Caco-2 (cell line): ENCODE measurements around the gene STXBP1. TPM values are rescaled to one million over a fixed set of nuclear protein-coding genes. Genes with fewer than 3 reads are reported as not detected.

Source experiments
- BruUV-seq: library from RNA; stranded (reverse); fragments of 400-500 nt; replicated peaks from 2 replicates; lab custom pipeline; 2021; lab: Mats Ljungman, UMichigan
- CTCF ChIA-PET: fragments of 300-600 bp; sonication (Branson Sonifier 250); formaldehyde crosslinking; loops from one replicate; lab custom pipeline; 2022; ENCODE audit warnings: antibody characterized with exemption; lab: Charles Lee
- POLR2A ChIA-PET: fragments of 300-600 bp; sonication (Branson Sonifier 250); formaldehyde crosslinking; loops from one replicate; lab custom pipeline; 2022; ENCODE audit warnings: antibody characterized with exemption; lab: Charles Lee
- DNase-seq, 2 experiments: peaks; one replicate each; pipeline versions ENCODE4 v3.0.0 to v3.0.0-alpha.2; 2020 to 2022
- H3K27me3 ChIP-seq: replicated peaks from 2 replicates; pipeline ENCODE4 v1.6.0; 2011; ENCODE audit warnings: low read length; ENCODE audit not compliant: control insufficient read depth, insufficient read depth
- H3K36me3 ChIP-seq: 2 replicates; pipeline ENCODE4 v1.5.1; 2011; ENCODE audit warnings: low read length; ENCODE audit not compliant: control insufficient read depth, insufficient read depth
- H3K4me1 ChIP-seq: fragments of 250-450 bp; sonication (Bioruptor Pico); 2 replicates; pipeline ENCODE4 v1.5.1; 2020; ENCODE audit warnings: mild to moderate bottlenecking
- H3K4me3 ChIP-seq: 2 replicates; pipeline ENCODE4 v1.5.1; 2011; ENCODE audit warnings: low read depth, mild to moderate bottlenecking, control low read depth, low read length
- H3K9me3 ChIP-seq: fragments of 250-450 bp; sonication (Bioruptor Pico); 2 replicates; pipeline ENCODE4 v1.5.1; 2020; ENCODE audit warnings: mild to moderate bottlenecking, moderate library complexity
- H3K27ac Mint-ChIP-seq: one replicate; pipeline ENCODE4 v1.8.0; 2022; ENCODE audit warnings: mixed read lengths; ENCODE audit not compliant: unreplicated experiment
- H3K27me3 Mint-ChIP-seq: one replicate; pipeline ENCODE4 v1.8.0; 2022; ENCODE audit warnings: mixed read lengths; ENCODE audit not compliant: insufficient read depth, unreplicated experiment
- H3K36me3 Mint-ChIP-seq: one replicate; pipeline ENCODE4 v1.8.0; 2022; ENCODE audit warnings: mild to moderate bottlenecking, mixed read lengths; ENCODE audit not compliant: insufficient read depth, unreplicated experiment
- H3K4me1 Mint-ChIP-seq: one replicate; pipeline ENCODE4 v1.8.0; 2022; ENCODE audit warnings: low read depth, mixed read lengths; ENCODE audit not compliant: unreplicated experiment
- H3K4me3 Mint-ChIP-seq: one replicate; pipeline ENCODE4 v1.8.0; 2022; ENCODE audit warnings: mild to moderate bottlenecking, moderate library complexity, mixed read lengths; ENCODE audit not compliant: unreplicated experiment
- H3K9me3 Mint-ChIP-seq: one replicate; pipeline ENCODE4 v1.8.0; 2022; ENCODE audit warnings: mixed read lengths; ENCODE audit not compliant: unreplicated experiment
- CTCF ChIP-seq, 2 experiments: fragments of 200-600 bp in 1 of 2; IDR thresholded peaks; 1 replicate in 1 of 2; 2 replicates in 1 of 2; pipeline versions ENCODE4 v1.5.1 to v1.8.0; 2011 to 2022; ENCODE audit warnings: antibody characterized with exemption in 1 of 2, control low read depth in 1 of 2, inconsistent platforms in 1 of 2, low read depth in 1 of 2, low read length in 1 of 2, mild to moderate bottlenecking in 1 of 2, moderate library complexity in 1 of 2; ENCODE audit not compliant: insufficient read depth in 1 of 2, severe bottlenecking in 1 of 2, unreplicated experiment in 1 of 2
- intact Hi-C: fragments of 100-400 bp; cut with micrococcal nuclease; formaldehyde crosslinking; loops from one replicate; pipeline ENCODE4 v1.10.0; 2022; ENCODE audit not compliant: unreplicated experiment
- total RNA-seq: library from RNA; stranded (reverse); gene quantifications from 2 replicates; pipeline ENCODE4 v1.2.3, GENCODE V29; 2022

STXBP1 gene
- total RNA-seq, 1 experiment from 2014 or later = 5.5 TPM

GRCh38 chr9:127683723-127684122, 71.6 kb downstream of the STXBP1 start:
- no peak for DNase-seq
- Histone ChIP-seq H3K4me1 (peaks cover 6% of the 10 kb centered on the region), H3K4me3 (no peak overlapping the region), H3K9me3 (no peaks in the 10 kb centered on the region), H3K36me3 (no peaks in the 10 kb centered on the region), H3K27me3 (no peaks in the 10 kb centered on the region)
- H3K27ac Mint-ChIP-seq = no peak overlapping the region
- no peaks in the 10 kb centered on the region for H3K9me3 Mint-ChIP-seq
- no peak for TF ChIP-seq CTCF (IDR thresholded peaks at IDR 0.05; ENCODE audit: insufficient read depth in 1 of 2, low read depth in 1 of 2, low read length in 1 of 2, severe bottlenecking in 1 of 2, unreplicated experiment in 1 of 2)
- BruUV-seq = no TSS peak
- no peaks in the 10 kb centered on the region for H3K27me3 Mint-ChIP-seq
- ChIA-PET CTCF (interaction anchor here (0.6 kb wide), 1 partner anchor 181 kb away, joined by 6 read pairs; no protein-coding TSS in a partner anchor), POLR2A (no interaction called here)
- H3K4me1 Mint-ChIP-seq = peaks cover 7% of the 10 kb centered on the region
- no peak overlapping the region for H3K4me3 Mint-ChIP-seq
- peaks cover 5% of the 10 kb centered on the region for H3K36me3 Mint-ChIP-seq
- intact Hi-C loops = no loop called here

DNA sequence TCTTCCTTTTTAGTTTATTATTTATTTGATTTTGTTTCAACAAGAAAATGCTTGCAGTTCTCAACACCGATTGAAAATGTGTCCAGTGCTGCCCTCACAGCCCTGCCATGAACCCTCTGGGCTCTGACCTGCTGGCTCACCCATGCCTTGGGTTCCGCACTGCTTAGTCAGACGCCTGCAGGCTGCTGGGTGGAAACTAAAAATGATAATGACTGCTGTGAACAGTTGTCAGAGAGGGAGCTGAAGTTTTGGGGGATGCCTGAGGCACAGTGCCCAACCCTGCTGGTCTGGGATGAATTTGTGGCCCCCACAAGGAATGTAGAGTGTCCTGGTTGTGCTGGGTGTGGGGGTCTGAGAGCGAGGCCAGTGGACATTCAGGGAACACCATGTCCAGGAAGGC, 72.5 kb downstream of the STXBP1 start:
- BruUV-seq = no TSS peak
- no peaks in the 10 kb centered on the region for H3K36me3 ChIP-seq
- H3K4me3 ChIP-seq = no peak overlapping the region
- H3K27me3 ChIP-seq = no peaks in the 10 kb centered on the region
- CTCF ChIA-PET = interaction anchor here (0.7 kb wide), 1 partner anchor 100 kb away, joined by 3 read pairs; no protein-coding TSS in a partner anchor
- Mint-ChIP-seq H3K9me3 (no peaks in the 10 kb centered on the region), H3K4me3 (no peak overlapping the region), H3K27ac (peak overlapping the region; percentile 16), H3K36me3 (peaks cover 5% of the 10 kb centered on the region), H3K27me3 (no peaks in the 10 kb centered on the region), H3K4me1 (peaks cover 7% of the 10 kb centered on the region)
- no peaks in the 10 kb centered on the region for H3K9me3 ChIP-seq
- intact Hi-C loops = no loop called here
- POLR2A ChIA-PET = interaction anchor here (0.5 kb wide), 1 partner anchor 18 kb away, joined by 3 read pairs; no protein-coding TSS in a partner anchor
- peaks cover 6% of the 10 kb centered on the region for H3K4me1 ChIP-seq
- peak; percentile 14 to 56 for DNase-seq
- no peak for TF ChIP-seq CTCF (IDR thresholded peaks at IDR 0.05; ENCODE audit: insufficient read depth in 1 of 2, low read depth in 1 of 2, low read length in 1 of 2, severe bottlenecking in 1 of 2, unreplicated experiment in 1 of 2)

DNA sequence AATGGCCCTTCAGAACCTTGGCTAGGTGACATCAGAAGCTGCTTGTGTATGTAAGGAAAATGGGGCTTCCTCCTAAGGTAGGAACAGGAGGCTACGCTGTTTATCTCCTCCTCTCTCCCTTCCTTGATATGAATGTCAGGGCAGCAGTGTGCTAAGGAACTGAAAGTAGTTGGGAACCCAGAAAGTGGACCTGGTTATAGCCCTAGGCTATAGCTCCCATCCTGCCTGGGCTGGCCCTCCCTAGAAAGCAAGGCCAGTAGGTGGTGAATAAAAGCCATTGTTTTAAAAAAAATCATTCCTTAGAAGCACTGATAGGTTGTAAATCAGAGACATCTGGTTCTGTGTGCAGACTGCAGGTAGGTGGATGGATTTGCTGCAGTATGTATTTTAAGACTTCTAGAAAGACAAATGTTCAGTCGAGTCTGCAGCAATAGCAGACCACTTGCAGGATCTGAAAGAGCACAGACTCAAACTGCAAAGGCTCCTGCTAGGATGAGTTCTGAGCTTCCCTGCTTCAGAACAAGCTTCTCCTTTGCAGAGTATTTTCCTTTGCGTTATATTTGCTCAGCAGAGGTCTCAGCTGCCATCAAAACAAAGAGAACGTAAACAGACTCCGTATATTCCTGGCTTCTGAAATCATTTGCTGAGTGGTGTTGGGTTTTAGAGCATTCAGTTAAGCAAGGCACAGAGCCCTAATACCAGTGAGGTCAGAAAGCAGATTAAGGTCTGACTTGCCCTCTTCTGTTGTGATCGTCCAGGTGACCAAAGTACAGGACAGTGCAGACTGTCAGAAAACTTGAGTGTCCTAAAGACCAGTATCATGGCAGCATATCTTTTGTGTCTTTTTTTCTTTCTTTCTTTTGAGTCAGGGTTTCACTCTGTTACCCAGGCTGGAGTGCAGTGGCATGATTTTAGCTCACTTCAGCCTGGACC, 74.7 kb downstream of the STXBP1 start:
- H3K36me3 Mint-ChIP-seq = peaks cover 5% of the 10 kb centered on the region
- H3K4me3 Mint-ChIP-seq = no peak overlapping the region
- no peaks in the 10 kb centered on the region for H3K27me3 Mint-ChIP-seq
- peaks cover 6% of the 10 kb centered on the region for H3K4me1 ChIP-seq
- H3K4me1 Mint-ChIP-seq = peaks cover 7% of the 10 kb centered on the region
- ChIA-PET CTCF (no interaction called here), POLR2A (no interaction called here)
- no peak for TF ChIP-seq CTCF (IDR thresholded peaks at IDR 0.05; ENCODE audit: insufficient read depth in 1 of 2, low read depth in 1 of 2, low read length in 1 of 2, severe bottlenecking in 1 of 2, unreplicated experiment in 1 of 2)
- no peak overlapping the region for H3K4me3 ChIP-seq
- H3K27ac Mint-ChIP-seq = no peak overlapping the region
- H3K9me3 ChIP-seq = no peaks in the 10 kb centered on the region
- DNase-seq = no peak
- intact Hi-C loops = no loop called here
- no peaks in the 10 kb centered on the region for H3K27me3 ChIP-seq
- H3K36me3 ChIP-seq = no peaks in the 10 kb centered on the region
- no TSS peak for BruUV-seq
- H3K9me3 Mint-ChIP-seq = no peaks in the 10 kb centered on the region
